H1 (cell line): ENCODE measurements around the gene TDRD1. TPM values are rescaled to one million over a fixed set of nuclear protein-coding genes. Genes with fewer than 3 reads are reported as not detected.

Experiments
- CTCF ChIA-PET: fragments of 300-600 bp; sonication (Branson Sonifier 250); formaldehyde crosslinking; loops from one replicate; lab custom pipeline; 2021; ENCODE audit not compliant: partially characterized antibody; lab: Charles Lee
- POLR2A ChIA-PET: fragments of 300-600 bp; sonication (Branson Sonifier 250); formaldehyde crosslinking; loops from one replicate; lab custom pipeline; 2021; ENCODE audit warnings: inconsistent platforms; ENCODE audit not compliant: partially characterized antibody; lab: Charles Lee
- DNase-seq, 2 experiments: peaks; one replicate each; pipeline versions ENCODE4 v3.0.0 to v3.0.0-alpha.2; 2010 to 2022; ENCODE audit warnings: low spot score in 2 of 2, low read depth in 1 of 2, mixed read lengths in 1 of 2
- FAIRE-seq: peaks from 2 replicates; lab custom pipeline; 2011; peaks lifted over from hg19 to GRCh38; lab: Jason Lieb, UNC
- H2AFZ ChIP-seq: 2 replicates; pipeline ENCODE4 v1.8.1; 2012; ENCODE audit warnings: low read length, inconsistent platforms
- H2AK5ac ChIP-seq: 2 replicates; pipeline ENCODE4 v1.6.1; 2013; ENCODE audit warnings: low read depth, low read length
- H2BK120ac ChIP-seq: replicated peaks from 2 replicates; pipeline ENCODE3; 2013; ENCODE audit warnings: low read depth, low read length, inconsistent platforms
- H2BK12ac ChIP-seq: 2 replicates; pipeline ENCODE4 v1.6.1; 2013; ENCODE audit warnings: low read depth, low read length
- H2BK15ac ChIP-seq: 2 replicates; pipeline ENCODE4 v1.6.1; 2013; ENCODE audit warnings: low read length
- H2BK20ac ChIP-seq: 2 replicates; pipeline ENCODE4 v1.6.1; 2013; ENCODE audit warnings: low read length
- H2BK5ac ChIP-seq: 2 replicates; pipeline ENCODE4 v1.6.1; 2013; ENCODE audit warnings: low read depth, low read length
- H3K14ac ChIP-seq: 2 replicates; pipeline ENCODE4 v1.6.1; 2013; ENCODE audit warnings: inconsistent platforms; ENCODE audit not compliant: insufficient read length
- H3K18ac ChIP-seq: 2 replicates; pipeline ENCODE4 v1.6.1; 2013; ENCODE audit warnings: low read length; ENCODE audit errors: extremely low read depth
- H3K23ac ChIP-seq: 2 replicates; pipeline ENCODE4 v1.6.1; 2013; ENCODE audit warnings: inconsistent platforms; ENCODE audit not compliant: insufficient read length
- H3K23me2 ChIP-seq: 2 replicates; pipeline ENCODE4 v1.6.1; 2013; ENCODE audit warnings: low read depth, low read length
- H3K27ac ChIP-seq: 2 replicates; pipeline ENCODE4 v1.6.1; 2011; ENCODE audit warnings: low read depth, low read length, inconsistent platforms
- H3K27me3 ChIP-seq, 4 experiments: replicated peaks in 1 of 4; 1 replicate in 1 of 4; 2 replicates in 3 of 4; pipeline versions ENCODE4 v1.6.1 to v1.8.1; 2011 to 2013; ENCODE audit warnings: low read length in 3 of 4, mild to moderate bottlenecking in 3 of 4, inconsistent platforms in 2 of 4, mixed read lengths in 2 of 4, moderate library complexity in 1 of 4; ENCODE audit not compliant: control insufficient read depth in 3 of 4, insufficient read depth in 3 of 4; ENCODE audit errors: extremely low read depth in 1 of 4
- H3K36me3 ChIP-seq, 4 experiments: 2 replicates each; pipeline versions ENCODE4 v1.6.1 to v1.8.1; 2011 to 2013; ENCODE audit warnings: mild to moderate bottlenecking in 4 of 4, low read length in 3 of 4, moderate library complexity in 2 of 4, control low read depth in 1 of 4, inconsistent platforms in 1 of 4; ENCODE audit not compliant: insufficient read depth in 4 of 4, control insufficient read depth in 2 of 4
- H3K4ac ChIP-seq: replicated peaks from 2 replicates; pipeline ENCODE3; 2013; ENCODE audit warnings: low read length, low read depth, mixed read lengths, inconsistent platforms; ENCODE audit not compliant: insufficient read length
- H3K4me1 ChIP-seq, 4 experiments: replicated peaks in 1 of 4; 1 replicate in 1 of 4; 2 replicates in 3 of 4; pipeline versions ENCODE4 v1.6.1 to v1.8.1; 2011 to 2013; ENCODE audit warnings: low read length in 3 of 4, inconsistent platforms in 2 of 4, mixed read lengths in 1 of 4; ENCODE audit not compliant: insufficient read depth in 4 of 4, control insufficient read depth in 3 of 4
- H3K4me2 ChIP-seq, 2 experiments: 2 replicates each; pipeline versions ENCODE4 v1.6.1 to v1.8.1; 2011 to 2013; ENCODE audit warnings: low read depth in 2 of 2, low read length in 2 of 2, control low read depth in 1 of 2, inconsistent platforms in 1 of 2, mild to moderate bottlenecking in 1 of 2; ENCODE audit not compliant: insufficient read depth in 1 of 2
- H3K4me3 ChIP-seq, 4 experiments: fragments of 200-600, 300-600 bp in 1 of 4; sonication (generic), shearing (Covaris generic), sonication (Bioruptor Twin) in 1 of 4; 2 replicates each; pipeline versions ENCODE4 v1.5.1 to v1.8.1; 2011 to 2016; ENCODE audit warnings: low read length in 4 of 4, low read depth in 3 of 4, control low read depth in 2 of 4, inconsistent platforms in 2 of 4, mild to moderate bottlenecking in 2 of 4, mixed read lengths in 1 of 4, moderate library complexity in 1 of 4; ENCODE audit not compliant: insufficient read depth in 2 of 4; ENCODE audit errors: extremely low read depth in 1 of 4
- H3K56ac ChIP-seq: replicated peaks from 2 replicates; pipeline ENCODE3; 2013; ENCODE audit warnings: low read depth, mild to moderate bottlenecking, mixed read lengths, low read length, inconsistent platforms; ENCODE audit not compliant: insufficient read length
- H3K79me1 ChIP-seq: 2 replicates; pipeline ENCODE4 v1.6.1; 2013; ENCODE audit warnings: low read depth, low read length, control low read depth
- H3K79me2 ChIP-seq, 2 experiments: 2 replicates each; pipeline versions ENCODE4 v1.6.1 to v1.8.1; 2012 to 2013; ENCODE audit warnings: low read length in 2 of 2, mild to moderate bottlenecking in 2 of 2, inconsistent platforms in 1 of 2; ENCODE audit not compliant: insufficient read depth in 2 of 2, control insufficient read depth in 1 of 2
- H3K9ac ChIP-seq, 4 experiments: replicated peaks in 1 of 4; 1 replicate in 1 of 4; 2 replicates in 3 of 4; pipeline versions ENCODE4 v1.6.1 to v1.8.1; 2011 to 2013; ENCODE audit warnings: low read depth in 3 of 4, low read length in 3 of 4, control low read depth in 2 of 4, mild to moderate bottlenecking in 2 of 4, moderate library complexity in 2 of 4, inconsistent platforms in 1 of 4; ENCODE audit errors: extremely low read depth in 1 of 4
- H3K9me3 ChIP-seq, 2 experiments: 2 replicates each; pipeline versions ENCODE4 v1.6.1 to v1.8.1; 2012 to 2013; ENCODE audit warnings: mild to moderate bottlenecking in 2 of 2, moderate library complexity in 2 of 2, control low read depth in 1 of 2, inconsistent platforms in 1 of 2, low read depth in 1 of 2, low read length in 1 of 2, mixed read lengths in 1 of 2; ENCODE audit not compliant: insufficient read depth in 2 of 2
- H4K20me1 ChIP-seq, 2 experiments: replicated peaks in 1 of 2; 2 replicates each; pipeline versions ENCODE3 to v1.8.1; 2011 to 2013; ENCODE audit warnings: inconsistent platforms in 2 of 2, low read length in 2 of 2, mild to moderate bottlenecking in 1 of 2; ENCODE audit not compliant: insufficient read depth in 2 of 2, control insufficient read depth in 1 of 2
- H4K5ac ChIP-seq: 2 replicates; pipeline ENCODE4 v1.6.1; 2013; ENCODE audit warnings: low read length, low read depth, mixed read lengths, inconsistent platforms; ENCODE audit not compliant: insufficient read length
- H4K8ac ChIP-seq: 2 replicates; pipeline ENCODE4 v1.8.0; 2013; ENCODE audit warnings: mild to moderate bottlenecking, moderate library complexity, low read length, inconsistent platforms; ENCODE audit not compliant: insufficient read depth; ENCODE audit errors: extremely low read depth
- H4K91ac ChIP-seq: replicated peaks from 2 replicates; pipeline ENCODE3; 2013; ENCODE audit warnings: low read length, mixed read lengths, inconsistent platforms; ENCODE audit not compliant: insufficient read length
- ATF3 ChIP-seq: IDR thresholded peaks from 2 replicates; pipeline ENCODE4 v1.6.1; 2011; ENCODE audit warnings: low read depth, mild to moderate bottlenecking, low read length; ENCODE audit not compliant: insufficient read depth
- BCL11A ChIP-seq, 2 experiments: IDR thresholded peaks; one replicate each; pipeline ENCODE4 v1.6.1; 2011; ENCODE audit warnings: low read depth in 2 of 2, low read length in 2 of 2, mild to moderate bottlenecking in 2 of 2
- CBX8 ChIP-seq: fragments of 300-800, 300-1000 bp; sonication (generic); IDR thresholded peaks from 2 replicates; pipeline ENCODE4 v1.7.1; 2016; ENCODE audit warnings: low read depth, low read length, borderline replicate concordance
- CEBPB ChIP-seq: IDR thresholded peaks from 2 replicates; pipeline ENCODE4 v1.6.1; 2012; ENCODE audit warnings: low read depth, low read length
- FOSL1 ChIP-seq: IDR thresholded peaks from 2 replicates; pipeline ENCODE4 v1.6.1; 2011; ENCODE audit warnings: mild to moderate bottlenecking, low read depth, low read length, moderate library complexity; ENCODE audit not compliant: insufficient read depth
- GTF2F1 ChIP-seq: IDR thresholded peaks from 2 replicates; pipeline ENCODE4 v1.6.1; 2012; ENCODE audit warnings: low read depth, low read length, improper control_type of control experiment, borderline replicate concordance
- JUN ChIP-seq: IDR thresholded peaks from 2 replicates; pipeline ENCODE4 v1.6.1; 2011; ENCODE audit warnings: low read depth, mild to moderate bottlenecking, improper control_type of control experiment, low read length
- JUND ChIP-seq: IDR thresholded peaks from 2 replicates; pipeline ENCODE4 v1.6.1; 2011; ENCODE audit warnings: mild to moderate bottlenecking, improper control_type of control experiment, low read length
- POLR2A ChIP-seq, 2 experiments: IDR thresholded peaks; 1 replicate in 1 of 2; 2 replicates in 1 of 2; pipeline ENCODE4 v1.6.1; 2011; ENCODE audit warnings: low read depth in 2 of 2, low read length in 2 of 2, mild to moderate bottlenecking in 2 of 2; ENCODE audit errors: control extremely low read depth in 1 of 2
- POLR2AphosphoS5 ChIP-seq: IDR thresholded peaks from 2 replicates; pipeline ENCODE4 v1.6.1; 2011; ENCODE audit warnings: low read depth, low read length
- SIRT6 ChIP-seq: IDR thresholded peaks from one replicate; pipeline ENCODE4 v1.7.1; 2012; ENCODE audit warnings: low read length, inconsistent platforms
- SP2 ChIP-seq: IDR thresholded peaks from 2 replicates; pipeline ENCODE4 v1.6.1; 2012; ENCODE audit warnings: mild to moderate bottlenecking, low read length, inconsistent platforms
- SP4 ChIP-seq: IDR thresholded peaks from 2 replicates; pipeline ENCODE4 v1.6.1; 2012; ENCODE audit warnings: low read length, inconsistent platforms
- TBP ChIP-seq: IDR thresholded peaks from 2 replicates; pipeline ENCODE4 v1.6.1; 2011; ENCODE audit warnings: low read depth, low read length, improper control_type of control experiment
- TCF12 ChIP-seq: IDR thresholded peaks from 2 replicates; pipeline ENCODE4 v1.6.1; 2011; ENCODE audit warnings: low read depth, mild to moderate bottlenecking, low read length
- WGBS, 2 experiments: shearing (Covaris generic) in 1 of 2; methylation state at CpG; one replicate each; pipeline versions ENCODE4 v1.1.6 to v1.1.7; 2013 to 2015; ENCODE audit warnings: low lambda C conversion rate in 2 of 2, mixed read lengths in 2 of 2, inconsistent platforms in 1 of 2, low coverage in 1 of 2, missing lambda C conversion rate in 1 of 2; ENCODE audit not compliant: insufficient replicate concordance in 2 of 2, insufficient coverage in 1 of 2, insufficient read length in 1 of 2; ENCODE audit errors: extremely low coverage in 1 of 2, missing lambda C conversion rate in 1 of 2; 5-methylcytosine and 5-hydroxymethylcytosine counted together
- polyA plus RNA-seq, 7 experiments: library from polyadenylated mRNA; depleted of rRNA in 3 of 7; stranded (reverse) in 5 of 7; unstranded in 2 of 7; fragments of >200 nt in 5 of 7; fragments of 200-250 nt in 2 of 7; gene quantifications; 1 replicate in 5 of 7; 2 replicates in 1 of 7; 4 replicates in 1 of 7; pipeline versions ENCODE4 v1.2.1 to v1.2.3, GENCODE V29; 2011 to 2013; ENCODE audit warnings: missing spikeins in 2 of 7, mixed read lengths in 2 of 7
- total RNA-seq: library from RNA; stranded (reverse); fragmentation: NEBNext Ultra II Directional; extraction: Animal tissue kit (Norgen Biotek cat#: 25700); gene quantifications from 2 replicates; pipeline ENCODE4 v1.2.1, GENCODE V29; 2021

Gene TDRD1
- total and polyA plus RNA-seq, 2 of the 8 experiments (the other 6 are each of a cell fraction or from before 2014, with no cell fraction given) = 0.02 to 0.71 TPM

GRCh38 chr10:114257498-114257897 lies 78.3 kb downstream of the TDRD1 start:
- Histone ChIP-seq H4K8ac (no peak overlapping the region), H4K20me1 (no peaks in the 10 kb centered on the region), H2AK5ac (no peak overlapping the region), H3K27ac (no peak overlapping the region), H4K5ac (no peak overlapping the region), H3K36me3 (no peaks in the 10 kb centered on the region), H2BK20ac (no peak overlapping the region), H2BK5ac (no peak overlapping the region), H3K9me3 (0 out of 4 replicates have a peak, but pooled peaks cover 0 to 2% of the 10 kb centered on the region in 2 experiments), H3K56ac (no peak overlapping the region), H4K91ac (no peak overlapping the region), H3K18ac (no peak overlapping the region), H2BK12ac (no peak overlapping the region), H3K79me2 (no peaks in the 10 kb centered on the region), H3K27me3 (no peaks in the 10 kb centered on the region), H3K23ac (no peak overlapping the region), H3K9ac (no peak overlapping the region), H3K79me1 (no peaks in the 10 kb centered on the region; the same call in 1 of the 2 replicates), H2BK15ac (no peak overlapping the region), H3K23me2 (no peaks in the 10 kb centered on the region), H3K4ac (no peak overlapping the region), H3K4me2 (no peak overlapping the region), H3K4me3 (no peak overlapping the region), H3K14ac (no peak overlapping the region), H2BK120ac (no peak overlapping the region), H3K4me1 (no peaks in the 10 kb centered on the region), H2AFZ (no peak overlapping the region)
- 89% methylated on average over 3 of the region's 3 CpGs; no CpG with 5 or more reads in 1 of the 2 experiments for WGBS, 2 experiments
- ChIA-PET POLR2A (no interaction called here), CTCF (interaction anchor here (0.6 kb wide), 1 partner anchor 429 kb away, joined by 4 read pairs; no protein-coding TSS in a partner anchor)
- TF ChIP-seq TCF12 (no peak), GTF2F1 (no peak), JUND (no peak), CEBPB (no peak), POLR2AphosphoS5 (no peak), TBP (no peak), POLR2A (IDR thresholded peaks at IDR 0.05; ENCODE audit: control extremely low read depth in 1 of 2, low read depth in 2 of 2, low read length in 2 of 2) (no peak), FOSL1 (no peak), SP2 (no peak), SIRT6 (no peak), ATF3 (no peak), SP4 (no peak), CBX8 (no peak), JUN (no peak), BCL11A (IDR thresholded peaks at IDR 0.05; ENCODE audit: low read depth in 2 of 2, low read length in 2 of 2) (no peak)
- DNase-seq = no peak
- no peak for FAIRE-seq
